HG03095 (cell line): ENCODE data around the gene SLC39A11.
"Not testable (repeated sequence)": the region's sequence is repeated elsewhere in the genome, so short reads cannot be mapped to it uniquely, and the experiment has no call there.

Source experiments
- ATAC-seq: cut with Tn5 transposase; IDR thresholded peaks from one replicate; pipeline ENCODE4 v1.9.1; 2021; ENCODE audit warnings: moderate library complexity; ENCODE audit not compliant: unreplicated experiment

The SLC39A11 gene

GRCh38 chr17:72927760-72928159, 164.7 kb downstream of the SLC39A11 start:
- ATAC-seq: no peak

- ATAC-seq: no peak
Measured at GRCh38 chr17:72927146-72927545, 165.3 kb downstream of the SLC39A11 start.

- no peak for ATAC-seq
Measured at GRCh38 chr17:72926171-72926570, 166.3 kb downstream of the SLC39A11 start.

- ATAC-seq: no peak
Measured at GRCh38 chr17:72924196-72924595, 168.3 kb downstream of the SLC39A11 start.

GRCh38 chr17:72922219-72922618, 170.3 kb downstream of the SLC39A11 start:
- no peak for ATAC-seq

- ATAC-seq: no peak
Measured at GRCh38 chr17:72921347-72922054, 171.0 kb downstream of the SLC39A11 start.

GRCh38 chr17:72920513-72920912, 172.0 kb downstream of the SLC39A11 start:
- ATAC-seq: no peak

GRCh38 chr17:72916991-72917390, 175.5 kb downstream of the SLC39A11 start:
- ATAC-seq: no peak

GRCh38 chr17:72915625-72916081, 176.8 kb downstream of the SLC39A11 start:
- no peak for ATAC-seq

- ATAC-seq: no peak
Measured at GRCh38 chr17:72913142-72913682, 179.3 kb downstream of the SLC39A11 start.

- no peak for ATAC-seq
Measured at GRCh38 chr17:72906306-72906705, 186.2 kb downstream of the SLC39A11 start.

- ATAC-seq: no peak
Measured at GRCh38 chr17:72903522-72903921, 189.0 kb downstream of the SLC39A11 start.

- no peak for ATAC-seq
Measured at GRCh38 chr17:72901657-72902056, 190.8 kb downstream of the SLC39A11 start.

- ATAC-seq: no peak
Measured at GRCh38 chr17:72901083-72901482, 191.4 kb downstream of the SLC39A11 start.

GRCh38 chr17:72900654-72900971, 191.9 kb downstream of the SLC39A11 start:
- ATAC-seq: no peak

GRCh38 chr17:72898725-72899124, 193.8 kb downstream of the SLC39A11 start:
- no peak for ATAC-seq

GRCh38 chr17:72896288-72896687, 196.2 kb downstream of the SLC39A11 start:
- not testable (repeated sequence) for ATAC-seq

GRCh38 chr17:72891627-72892026, 200.9 kb downstream of the SLC39A11 start:
- no peak for ATAC-seq

- ATAC-seq: no peak
Measured at GRCh38 chr17:72890711-72891110, 201.8 kb downstream of the SLC39A11 start.

- no peak for ATAC-seq
Measured at GRCh38 chr17:72887917-72888316, 204.6 kb downstream of the SLC39A11 start.

- no peak for ATAC-seq
Measured at GRCh38 chr17:72887322-72887721, 205.2 kb downstream of the SLC39A11 start.

- no peak for ATAC-seq
Measured at GRCh38 chr17:72886622-72887021, 205.9 kb downstream of the SLC39A11 start.

- ATAC-seq: no peak
Measured at GRCh38 chr17:72884066-72884465, 208.4 kb downstream of the SLC39A11 start.
